GM21526 (cell line): ENCODE data around the gene ELAVL4.

Experiments used
- ATAC-seq: cut with Tn5 transposase; IDR thresholded peaks from one replicate; pipeline ENCODE4 v1.9.1; 2021; ENCODE audit warnings: moderate library complexity; ENCODE audit not compliant: unreplicated experiment, low FRiP score

Gene ELAVL4

GRCh38 chr1:50108497-50109059, at the start of gene ELAVL4:
Gene ELAVL4, plus strand, starts transcription at chr1:50108920. Its CDS starts 270 bp downstream, at chr1:50109190.
- ATAC-seq: no peak

- ATAC-seq: no peak
These were observed 48.4 kb upstream of the ELAVL4 start for GRCh38 chr1:50060279-50060678.

GRCh38 chr1:50066806-50067205, 41.9 kb upstream of the ELAVL4 start:
- no peak for ATAC-seq

- ATAC-seq: no peak
These were observed 33.8 kb upstream of the ELAVL4 start for GRCh38 chr1:50074931-50075330.

- no peak for ATAC-seq
These were observed 31.4 kb upstream of the ELAVL4 start for GRCh38 chr1:50077273-50077672.

- no peak for ATAC-seq
These were observed 27.7 kb upstream of the ELAVL4 start for GRCh38 chr1:50080904-50081586.

- ATAC-seq: no peak
These were observed 24.3 kb upstream of the ELAVL4 start for GRCh38 chr1:50084389-50084788.

GRCh38 chr1:50091068-50091467, 17.7 kb upstream of the ELAVL4 start:
- no peak for ATAC-seq

- no peak for ATAC-seq
These were observed 13.0 kb upstream of the ELAVL4 start for GRCh38 chr1:50095716-50096115.

- no peak for ATAC-seq
These were observed 11.6 kb upstream of the ELAVL4 start for GRCh38 chr1:50097021-50097679.

- no peak for ATAC-seq
These were observed 10.9 kb upstream of the ELAVL4 start for GRCh38 chr1:50097791-50098190.

- no peak for ATAC-seq
These were observed 10.1 kb upstream of the ELAVL4 start for GRCh38 chr1:50098591-50099021.

- ATAC-seq: no peak
These were observed 9.1 kb upstream of the ELAVL4 start for GRCh38 chr1:50099654-50100053.

GRCh38 chr1:50103615-50104081, 5.1 kb upstream of the ELAVL4 start:
- ATAC-seq: no peak

GRCh38 chr1:50105433-50105832, 3.3 kb upstream of the ELAVL4 start:
- ATAC-seq: no peak

GRCh38 chr1:50106095-50106761, 2.5 kb upstream of the ELAVL4 start:
- ATAC-seq: no peak

GRCh38 chr1:50109116-50109515, 396 bp downstream of the ELAVL4 start:
- ATAC-seq: no peak

- no peak for ATAC-seq
These were observed 941 bp downstream of the ELAVL4 start for GRCh38 chr1:50109647-50110075.

- ATAC-seq: no peak
These were observed 1.4 kb downstream of the ELAVL4 start for GRCh38 chr1:50110151-50110550.

- ATAC-seq: no peak
These were observed 1.9 kb downstream of the ELAVL4 start for GRCh38 chr1:50110656-50111055.

GRCh38 chr1:50111503-50111902, 2.8 kb downstream of the ELAVL4 start:
- no peak for ATAC-seq
